Esophagus muscularis mucosa (tissue), 4 donors: Measurements from ENCODE around the gene WWC1. TPM values are rescaled to one million over a fixed set of nuclear protein-coding genes. Genes with fewer than 3 reads are reported as not detected.

ENCODE experiments used
- DNase-seq: peaks from one replicate; pipeline ENCODE4 v3.0.0-alpha.2; 2017; ENCODE audit errors: extremely low spot score
- H3K27ac ChIP-seq, 4 donors: fragments of 200-600 bp; sonication (generic); replicated peaks in 1 of 4; 1 replicate in 3 of 4; 2 replicates in 1 of 4; pipeline ENCODE4 v1.5.1; 2016 to 2019; ENCODE audit warnings: mild to moderate bottlenecking in 1 of 4
- H3K27me3 ChIP-seq, 4 donors: fragments of 200-600 bp; sonication (generic); one replicate each; pipeline versions ENCODE4 v1.5.1 to v1.6.0; 2016 to 2019
- H3K36me3 ChIP-seq, 4 donors: fragments of 200-600 bp; sonication (generic); one replicate each; pipeline ENCODE4 v1.5.1; 2016 to 2019
- H3K4me1 ChIP-seq, 4 donors: fragments of 200-600 bp; sonication (generic); one replicate each; pipeline ENCODE4 v1.5.1; 2016 to 2019
- H3K4me3 ChIP-seq, 4 donors: fragments of 200-600 bp; sonication (generic); 1 replicate in 2 of 4; 2 replicates in 2 of 4; pipeline ENCODE4 v1.5.1; 2016 to 2019; ENCODE audit warnings: mild to moderate bottlenecking in 4 of 4, moderate library complexity in 1 of 4
- H3K9me3 ChIP-seq, 4 donors: fragments of 200-600 bp; sonication (generic); 1 replicate in 3 of 4; 2 replicates in 1 of 4; pipeline ENCODE4 v1.5.1; 2016 to 2019
- CTCF ChIP-seq, 3 experiments: fragments of 200-600 bp in 2 of 3; fragments of 450-650 bp in 1 of 3; sonication (generic) in 2 of 3; IDR thresholded peaks; one replicate each; pipeline ENCODE4 v1.5.1; 2017 to 2019; ENCODE audit warnings: antibody characterized with exemption in 3 of 3, mild to moderate bottlenecking in 2 of 3, moderate library complexity in 1 of 3
- EP300 ChIP-seq: sonication (generic); formaldehyde crosslinking; IDR thresholded peaks from one replicate; pipeline ENCODE4 v1.6.1; 2017; ENCODE audit warnings: antibody characterized with exemption
- POLR2A ChIP-seq: fragments of 450-650 bp; IDR thresholded peaks from one replicate; pipeline ENCODE4 v1.6.1; 2017; ENCODE audit warnings: antibody characterized with exemption, moderate library complexity, mild to moderate bottlenecking, low read depth
- POLR2AphosphoS5 ChIP-seq, 2 donors: sonication (generic); formaldehyde crosslinking; IDR thresholded peaks; one replicate each; pipeline ENCODE4 v1.6.1; 2017; ENCODE audit warnings: antibody characterized with exemption in 2 of 2
- WGBS: methylation state at CpG from one replicate; pipeline ENCODE4 v1.1.5; 2018; 5-methylcytosine and 5-hydroxymethylcytosine counted together
- intact Hi-C: fragments of 100-400 bp; cut with DNase I; formaldehyde crosslinking; loops from one replicate; pipeline ENCODE4 v1.15.1; 2023
- total RNA-seq, 4 donors: library from RNA; depleted of rRNA; stranded (reverse); fragments of >200 nt; gene quantifications; one replicate each; pipeline versions ENCODE4 v1.1.0 to v1.2.1, GENCODE V29; 2016

WWC1 gene
- total RNA-seq, 4 donors from 2014 or later, result 2.1 to 6.2 (median 3.2) TPM

DNA sequence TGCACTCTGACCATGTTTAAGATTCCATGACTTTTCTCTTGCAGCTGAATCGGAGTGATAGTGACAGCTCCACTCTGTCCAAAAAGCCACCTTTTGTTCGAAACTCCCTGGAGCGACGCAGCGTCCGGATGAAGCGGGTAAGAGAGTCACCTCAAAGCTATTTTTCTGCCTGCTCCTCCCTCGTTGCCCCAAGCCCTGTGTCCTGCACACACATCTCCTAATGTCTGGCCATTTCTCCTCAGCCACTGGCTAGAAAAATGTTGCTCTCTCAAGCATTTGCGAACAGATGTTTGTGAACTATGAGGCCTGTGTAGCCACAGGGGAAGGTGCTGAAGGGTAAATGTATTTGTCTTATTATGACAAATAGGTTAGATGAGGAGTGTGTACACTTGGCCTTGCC lies 169.2 kb downstream of the WWC1 start:
- TF ChIP-seq CTCF (IDR thresholded peaks at IDR 0.05) (no peak), POLR2AphosphoS5 (IDR thresholded peaks at IDR 0.05) (no peak), POLR2A (no peak), EP300 (no peak)
- 88% methylated on average over 9 of the region's 9 CpGs for WGBS
- intact Hi-C loops, result no loop called here

GRCh38 chr5:168463081-168463480 lies 171.6 kb downstream of the WWC1 start:
- H3K27me3 ChIP-seq, result no peaks in the 10 kb centered on the region
- WGBS, result 100% methylated on average over 2 of the region's 2 CpGs
- no peaks in the 10 kb centered on the region for H3K4me1 ChIP-seq
- no peak overlapping the region for H3K27ac ChIP-seq
- H3K4me3 ChIP-seq, result no peak overlapping the region
- TF ChIP-seq POLR2AphosphoS5 (IDR thresholded peaks at IDR 0.05) (no peak), EP300 (no peak), POLR2A (no peak), CTCF (IDR thresholded peaks at IDR 0.05) (no peak)
- intact Hi-C loops, result no loop called here
- no peaks in the 10 kb centered on the region for H3K36me3 ChIP-seq
- H3K9me3 ChIP-seq, result peaks cover 0 to 2% (median 0%) of the 10 kb centered on the region in 4 donors
- DNase-seq, result no peak

More for the DNA sequence above, 169.2 kb downstream of the WWC1 start:
- H3K27me3 ChIP-seq, result no peaks in the 10 kb centered on the region
- no peak for DNase-seq
- no peaks in the 10 kb centered on the region for H3K4me1 ChIP-seq
- no peak overlapping the region for H3K4me3 ChIP-seq
- H3K9me3 ChIP-seq, result peaks cover 0 to 6% (median 0%) of the 10 kb centered on the region in 4 donors
- no peak overlapping the region for H3K27ac ChIP-seq
- H3K36me3 ChIP-seq, result no peaks in the 10 kb centered on the region

GRCh38 chr5:168464214-168464613 lies 172.8 kb downstream of the WWC1 start:
- DNase-seq, result no peak
- 65% methylated on average over 5 of the region's 5 CpGs for WGBS

GRCh38 chr5:168464641-168465040 lies 173.2 kb downstream of the WWC1 start:
- 96% methylated on average over 14 of the region's 20 CpGs for WGBS
- intact Hi-C loops, result no loop called here

More at GRCh38 chr5:168464214-168464613, 172.8 kb downstream of the WWC1 start:
- H3K27me3 ChIP-seq, result no peaks in the 10 kb centered on the region
- TF ChIP-seq POLR2A (no peak), CTCF (IDR thresholded peaks at IDR 0.05) (no peak)
- no peaks in the 10 kb centered on the region for H3K4me1 ChIP-seq
- intact Hi-C loops, result no loop called here
- no peaks in the 10 kb centered on the region for H3K9me3 ChIP-seq
- H3K4me3 ChIP-seq, result no peak overlapping the region
- H3K27ac ChIP-seq, result no peak overlapping the region
- no peaks in the 10 kb centered on the region for H3K36me3 ChIP-seq

More at GRCh38 chr5:168464641-168465040, 173.2 kb downstream of the WWC1 start:
- TF ChIP-seq EP300 (no peak), CTCF (IDR thresholded peaks at IDR 0.05) (no peak), POLR2AphosphoS5 (IDR thresholded peaks at IDR 0.05) (no peak), POLR2A (no peak)
- Histone ChIP-seq H3K4me3 (no peak overlapping the region), H3K27ac (no peak overlapping the region), H3K36me3 (no peaks in the 10 kb centered on the region), H3K4me1 (no peaks in the 10 kb centered on the region), H3K9me3 (no peaks in the 10 kb centered on the region), H3K27me3 (no peaks in the 10 kb centered on the region)
- no peak for DNase-seq
